Measurements from ENCODE around the gene TMC5.

DNA sequence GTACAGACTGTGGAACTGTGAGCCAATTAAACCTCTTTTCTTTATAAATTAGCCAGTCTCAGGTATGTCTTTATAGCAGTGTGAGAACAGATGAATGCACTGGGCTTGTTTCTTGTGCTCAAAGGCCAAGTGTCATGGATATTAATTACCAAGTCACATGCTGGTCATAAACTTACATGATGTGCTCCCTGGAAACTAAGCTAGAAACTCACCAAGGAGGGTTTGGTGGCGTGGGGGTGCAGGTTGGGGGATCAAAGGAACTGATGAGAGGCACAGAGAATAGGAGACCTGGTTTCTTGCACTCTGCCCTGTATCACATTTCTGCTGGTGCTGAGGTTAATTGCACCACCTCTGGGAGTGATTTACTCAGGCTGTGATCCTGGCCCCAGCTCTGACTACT is 31.2 kb upstream of the TMC5 start:
- TF ChIP-seq RXRA (IDR thresholded peaks at IDR 0.05; ENCODE audit: insufficient read depth, low read depth, low read length) (no peak), GABPA (IDR thresholded peaks at IDR 0.05; ENCODE audit: borderline replicate concordance, insufficient read depth, low read length) (no peak), TAF7 (optimal IDR thresholded peaks at IDR 0.05; ENCODE audit: borderline replicate concordance, low read depth, low read length) (no peak), EP300 (IDR thresholded peaks at IDR 0.05; ENCODE audit: borderline replicate concordance in 1 of 2, low read depth in 2 of 2, low read length in 2 of 2) (no peak), SUZ12 (IDR thresholded peaks at IDR 0.05; ENCODE audit: low read length) (no peak), SRF (IDR thresholded peaks at IDR 0.05; ENCODE audit: low read depth, low read length) (no peak)
- TF ChIP-seq, protein P1, sequence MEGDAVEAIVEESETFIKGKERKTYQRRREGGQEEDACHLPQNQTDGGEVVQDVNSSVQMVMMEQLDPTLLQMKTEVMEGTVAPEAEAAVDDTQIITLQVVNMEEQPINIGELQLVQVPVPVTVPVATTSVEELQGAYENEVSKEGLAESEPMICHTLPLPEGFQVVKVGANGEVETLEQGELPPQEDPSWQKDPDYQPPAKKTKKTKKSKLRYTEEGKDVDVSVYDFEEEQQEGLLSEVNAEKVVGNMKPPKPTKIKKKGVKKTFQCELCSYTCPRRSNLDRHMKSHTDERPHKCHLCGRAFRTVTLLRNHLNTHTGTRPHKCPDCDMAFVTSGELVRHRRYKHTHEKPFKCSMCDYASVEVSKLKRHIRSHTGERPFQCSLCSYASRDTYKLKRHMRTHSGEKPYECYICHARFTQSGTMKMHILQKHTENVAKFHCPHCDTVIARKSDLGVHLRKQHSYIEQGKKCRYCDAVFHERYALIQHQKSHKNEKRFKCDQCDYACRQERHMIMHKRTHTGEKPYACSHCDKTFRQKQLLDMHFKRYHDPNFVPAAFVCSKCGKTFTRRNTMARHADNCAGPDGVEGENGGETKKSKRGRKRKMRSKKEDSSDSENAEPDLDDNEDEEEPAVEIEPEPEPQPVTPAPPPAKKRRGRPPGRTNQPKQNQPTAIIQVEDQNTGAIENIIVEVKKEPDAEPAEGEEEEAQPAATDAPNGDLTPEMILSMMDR (IDR thresholded peaks at IDR 0.05; ENCODE audit: control extremely low read depth in 1 of 3, insufficient read depth in 1 of 3, low read depth in 1 of 3, low read length in 3 of 3) = no peak
